COLO668 (cell line): ENCODE results near the gene GATC.

Source experiments
- DNase-seq: peaks from one replicate; lab custom pipeline; 2025; ENCODE audit not compliant: unreplicated experiment; lab: John Stamatoyannopoulos, UW

The GATC gene

GRCh38 chr12:120445911-120446843, at the start of gene GATC, which contains the start of gene TRIAP1:
Gene GATC (plus strand): TSS chr12:120446444. CDS start chr12:120446481, 37 bp downstream.
Gene TRIAP1 (minus strand): TSS chr12:120446384. CDS start chr12:120446372, 12 bp downstream.
- peak; percentile 91 for DNase-seq

GRCh38 chr12:120397824-120398540, 48.3 kb upstream of the GATC start:
- peak; percentile 18 for DNase-seq

- DNase-seq = no peak
These were observed 46.7 kb upstream of the GATC start for GRCh38 chr12:120399531-120399930.

GRCh38 chr12:120402217-120402616, 44.0 kb upstream of the GATC start:
- DNase-seq = no peak

- DNase-seq = no peak
These were observed 42.4 kb upstream of the GATC start for GRCh38 chr12:120403869-120404268.

GRCh38 chr12:120404271-120404670, 42.0 kb upstream of the GATC start:
- no peak for DNase-seq

- DNase-seq = no peak
These were observed 40.2 kb upstream of the GATC start for GRCh38 chr12:120406069-120406468.

- DNase-seq = no peak
These were observed 39.7 kb upstream of the GATC start for GRCh38 chr12:120406553-120406952.

- no peak for DNase-seq
These were observed 37.5 kb upstream of the GATC start for GRCh38 chr12:120408771-120409170.

- no peak for DNase-seq
These were observed 33.8 kb upstream of the GATC start for GRCh38 chr12:120412421-120412820.

- no peak for DNase-seq
These were observed 32.1 kb upstream of the GATC start for GRCh38 chr12:120413901-120414695.

GRCh38 chr12:120416490-120417216, 29.6 kb upstream of the GATC start:
- no peak for DNase-seq

GRCh38 chr12:120417917-120418580, 28.2 kb upstream of the GATC start:
- no peak for DNase-seq

- DNase-seq = no peak
These were observed 24.5 kb upstream of the GATC start for GRCh38 chr12:120421701-120422100.

- DNase-seq = no peak
These were observed 23.3 kb upstream of the GATC start for GRCh38 chr12:120422892-120423456.

GRCh38 chr12:120425797-120426196, 20.4 kb upstream of the GATC start:
- DNase-seq = no peak

GRCh38 chr12:120428597-120429229, 17.5 kb upstream of the GATC start:
- DNase-seq = no peak

- DNase-seq = no peak
These were observed 16.9 kb upstream of the GATC start for GRCh38 chr12:120429368-120429767.
